BLaER1 treated with 17β-estradiol and CSF1 and Interleukin-3, amounts not matched to agents 10 nM and 100 nM (cell line): ENCODE results near the gene TWIST2.
A peak's percentile ranks its signal among the peaks of the same experiment; 100 is the strongest.

Experiments used
- H3K27ac ChIP-seq, 11 experiments: shearing (Covaris generic); formaldehyde crosslinking; 2 replicates each; pipeline ENCODE4 v1.8.1; 2022
- H3K27me3 ChIP-seq, 11 experiments: shearing (Covaris generic); formaldehyde crosslinking; 2 replicates each; pipeline ENCODE4 v1.8.1; 2022
- H3K36me3 ChIP-seq, 11 experiments: shearing (Covaris generic); formaldehyde crosslinking; 2 replicates each; pipeline ENCODE4 v1.8.1; 2022
- H3K4me1 ChIP-seq, 10 experiments: shearing (Covaris generic); formaldehyde crosslinking; 2 replicates each; pipeline ENCODE4 v1.8.1; 2022
- H3K4me2 ChIP-seq, 11 experiments: shearing (Covaris generic); formaldehyde crosslinking; 2 replicates each; pipeline ENCODE4 v1.8.1; 2022
- H3K4me3 ChIP-seq, 10 experiments: shearing (Covaris generic); formaldehyde crosslinking; 2 replicates each; pipeline ENCODE4 v1.8.1; 2022
- H3K9ac ChIP-seq, 11 experiments: shearing (Covaris generic); formaldehyde crosslinking; 2 replicates each; pipeline ENCODE4 v1.8.1; 2022
- H3K9me3 ChIP-seq, 11 experiments: shearing (Covaris generic); formaldehyde crosslinking; replicated peaks in 1 of 11; 2 replicates each; pipeline ENCODE4 v1.8.1; 2022
- H4K20me1 ChIP-seq, 11 experiments: shearing (Covaris generic); formaldehyde crosslinking; 2 replicates each; pipeline ENCODE4 v1.8.1; 2022
- Cebpa-rat ChIP-seq, 11 experiments: shearing (Covaris generic); IDR thresholded peaks; 2 replicates each; pipeline ENCODE4 v1.8.1; 2022

The TWIST2 gene

DNA sequence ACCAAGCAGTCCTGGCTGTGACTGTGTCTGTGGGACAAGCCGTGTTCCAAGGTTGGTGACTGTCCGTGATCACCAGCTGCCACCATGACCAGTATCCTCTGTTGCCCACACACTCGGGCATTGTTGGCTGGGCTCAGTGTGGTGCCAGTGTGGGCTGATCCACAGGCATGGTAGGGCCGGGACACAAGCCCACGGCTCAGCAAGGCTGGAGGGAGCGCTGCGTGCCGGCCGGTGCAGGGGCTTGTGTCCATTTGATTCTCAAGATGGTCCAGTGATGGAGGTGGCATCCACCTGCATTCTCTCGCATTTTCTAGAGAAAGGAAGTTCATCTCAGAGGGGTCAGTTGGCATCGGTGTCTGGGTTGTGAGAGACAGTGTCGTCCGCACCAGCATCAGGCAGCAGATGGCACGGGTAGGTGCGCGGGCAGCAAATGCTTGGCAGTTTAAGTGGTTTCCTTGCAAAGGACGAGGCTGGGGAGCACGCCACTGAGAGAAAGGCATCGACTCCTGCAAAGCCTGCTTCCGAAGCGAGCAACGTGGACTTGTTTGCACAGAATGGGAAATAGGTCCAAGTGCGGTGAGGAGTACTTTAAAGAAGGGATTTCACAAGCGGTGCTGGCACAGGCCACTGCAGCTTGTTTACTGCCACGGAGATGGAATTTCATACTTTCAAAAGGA, 20.9 kb downstream of the TWIST2 start:
- Histone ChIP-seq H4K20me1 (peaks cover 0 to 21% (median 0%) of the 10 kb centered on the region in 11 experiments; a peak in 3 of 22 replicates), H3K4me3 (no peak overlapping the region), H3K27me3 (no peaks in the 10 kb centered on the region), H3K27ac (no peak overlapping the region), H3K9me3 (peaks cover 0 to 18% (median 9%) of the 10 kb centered on the region in 11 experiments; a peak in 8 of 22 replicates), H3K4me2 (no peak overlapping the region), H3K9ac (no peak overlapping the region), H3K36me3 (no peaks in the 10 kb centered on the region), H3K4me1 (peaks cover 10 to 33% (median 24%) of the 10 kb centered on the region in 10 experiments)
- TF ChIP-seq Cebpa-rat (IDR thresholded peaks at IDR 0.05), result no peak

DNA sequence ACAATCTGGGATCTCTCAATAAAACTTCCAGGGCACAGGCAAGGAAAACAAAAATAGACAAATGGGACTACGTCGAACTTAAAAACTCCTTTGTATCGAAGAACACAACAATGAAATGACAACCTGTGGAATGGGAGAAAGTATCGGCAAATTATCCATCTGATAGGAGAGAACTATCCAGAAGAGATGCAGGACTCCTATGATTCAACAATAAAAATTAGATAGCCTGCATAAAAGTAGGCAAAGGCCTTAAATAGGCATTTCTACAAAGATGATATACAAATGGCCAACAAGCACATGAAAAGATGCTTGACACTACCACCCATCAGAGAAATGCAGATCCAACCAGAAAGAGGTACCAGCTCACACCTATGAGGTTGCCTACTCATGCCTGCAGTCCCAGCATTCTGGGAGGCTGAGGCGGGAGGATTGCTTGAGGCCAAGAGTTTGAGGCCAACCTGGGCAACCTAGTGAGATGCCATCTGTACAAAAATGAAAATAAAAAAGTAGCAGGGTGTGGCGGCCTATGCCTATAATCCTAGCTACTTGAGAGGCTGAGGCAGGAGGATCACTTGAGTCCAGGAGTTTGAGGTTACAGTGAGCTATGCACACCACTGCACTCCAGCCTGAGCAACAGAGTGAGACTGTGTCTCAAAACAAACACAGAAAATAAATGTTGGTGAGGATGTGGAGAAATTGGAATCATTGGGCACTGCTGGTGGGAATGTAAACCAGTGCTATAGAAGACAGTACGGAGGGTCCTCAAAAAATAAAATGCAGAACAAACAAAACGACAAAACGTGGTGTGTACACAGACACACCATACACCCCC, 21.6 kb downstream of the TWIST2 start:
- H3K4me1 ChIP-seq, result peaks cover 10 to 26% (median 18%) of the 10 kb centered on the region in 10 experiments
- no peak for TF ChIP-seq Cebpa-rat (IDR thresholded peaks at IDR 0.05)
- no peak overlapping the region for H3K9ac ChIP-seq
- peaks cover 0 to 11% (median 5%) of the 10 kb centered on the region in 11 experiments; a peak in 8 of 22 replicates for H3K9me3 ChIP-seq
- H3K4me2 ChIP-seq, result no peak overlapping the region
- H3K4me3 ChIP-seq, result no peak overlapping the region
- no peaks in the 10 kb centered on the region for H3K27me3 ChIP-seq
- H3K27ac ChIP-seq, result no peak overlapping the region
- H4K20me1 ChIP-seq, result peaks cover 0 to 21% (median 0%) of the 10 kb centered on the region in 11 experiments; a peak in 3 of 22 replicates
- no peaks in the 10 kb centered on the region for H3K36me3 ChIP-seq

DNA sequence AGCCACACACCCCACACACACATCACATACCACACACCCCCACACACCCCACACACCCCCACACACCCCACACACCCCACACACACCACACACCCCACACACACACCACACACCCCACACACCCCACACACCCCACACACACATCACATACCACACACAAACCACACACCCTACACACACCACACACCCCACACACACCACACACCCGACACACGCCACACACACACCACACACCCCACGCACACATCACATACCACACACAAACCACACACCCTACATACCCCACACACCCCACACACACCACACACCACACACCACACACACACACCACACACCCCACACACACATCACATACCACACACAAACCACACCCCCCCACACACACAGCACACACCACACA, 22.4 kb downstream of the TWIST2 start:
- Histone ChIP-seq H3K9me3 (peaks cover 0 to 4% (median 0%) of the 10 kb centered on the region in 11 experiments; a peak in 3 of 22 replicates), H3K4me2 (no peak overlapping the region), H3K4me3 (no peak overlapping the region), H4K20me1 (peaks cover 0 to 21% (median 0%) of the 10 kb centered on the region in 11 experiments; a peak in 3 of 22 replicates), H3K27me3 (no peaks in the 10 kb centered on the region), H3K4me1 (peaks cover 10 to 24% (median 14%) of the 10 kb centered on the region in 10 experiments; a peak in 19 of 20 replicates), H3K27ac (no peak overlapping the region), H3K9ac (no peak overlapping the region), H3K36me3 (no peaks in the 10 kb centered on the region)
- TF ChIP-seq Cebpa-rat (IDR thresholded peaks at IDR 0.05), result no peak

DNA sequence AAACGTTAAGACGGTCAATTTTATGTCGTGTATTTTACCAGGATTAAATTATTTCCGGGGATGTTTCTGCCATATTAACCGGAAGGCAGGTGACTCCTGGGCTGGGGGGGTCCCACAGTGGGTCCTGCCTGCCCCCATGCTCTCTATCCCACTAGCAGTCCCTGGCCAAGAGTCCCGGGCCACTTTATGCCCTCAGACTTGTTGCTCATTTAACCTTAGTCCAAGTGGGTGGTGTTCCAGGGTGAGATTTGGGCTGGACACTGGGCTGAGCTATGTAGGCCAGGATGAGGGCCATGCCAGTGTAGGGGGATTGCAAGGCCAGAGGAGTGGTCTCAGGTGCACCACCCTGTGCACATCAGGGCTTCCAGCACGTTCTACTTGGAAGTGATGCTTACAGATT, 24.1 kb downstream of the TWIST2 start:
- H3K27me3 ChIP-seq, result no peaks in the 10 kb centered on the region
- no peak overlapping the region for H3K9ac ChIP-seq
- H3K27ac ChIP-seq, result no peak overlapping the region
- H3K36me3 ChIP-seq, result no peaks in the 10 kb centered on the region
- peaks cover 4 to 18% (median 10%) of the 10 kb centered on the region in 10 experiments; a peak in 19 of 20 replicates for H3K4me1 ChIP-seq
- TF ChIP-seq Cebpa-rat (IDR thresholded peaks at IDR 0.05), result no peak
- H3K9me3 ChIP-seq, result peaks cover 3 to 10% (median 5%) of the 10 kb centered on the region in 11 experiments; a peak in 16 of 22 replicates
- peaks cover 0 to 17% (median 0%) of the 10 kb centered on the region in 11 experiments; a peak in 3 of 22 replicates for H4K20me1 ChIP-seq
- H3K4me3 ChIP-seq, result no peak overlapping the region
- H3K4me2 ChIP-seq, result no peak overlapping the region

DNA sequence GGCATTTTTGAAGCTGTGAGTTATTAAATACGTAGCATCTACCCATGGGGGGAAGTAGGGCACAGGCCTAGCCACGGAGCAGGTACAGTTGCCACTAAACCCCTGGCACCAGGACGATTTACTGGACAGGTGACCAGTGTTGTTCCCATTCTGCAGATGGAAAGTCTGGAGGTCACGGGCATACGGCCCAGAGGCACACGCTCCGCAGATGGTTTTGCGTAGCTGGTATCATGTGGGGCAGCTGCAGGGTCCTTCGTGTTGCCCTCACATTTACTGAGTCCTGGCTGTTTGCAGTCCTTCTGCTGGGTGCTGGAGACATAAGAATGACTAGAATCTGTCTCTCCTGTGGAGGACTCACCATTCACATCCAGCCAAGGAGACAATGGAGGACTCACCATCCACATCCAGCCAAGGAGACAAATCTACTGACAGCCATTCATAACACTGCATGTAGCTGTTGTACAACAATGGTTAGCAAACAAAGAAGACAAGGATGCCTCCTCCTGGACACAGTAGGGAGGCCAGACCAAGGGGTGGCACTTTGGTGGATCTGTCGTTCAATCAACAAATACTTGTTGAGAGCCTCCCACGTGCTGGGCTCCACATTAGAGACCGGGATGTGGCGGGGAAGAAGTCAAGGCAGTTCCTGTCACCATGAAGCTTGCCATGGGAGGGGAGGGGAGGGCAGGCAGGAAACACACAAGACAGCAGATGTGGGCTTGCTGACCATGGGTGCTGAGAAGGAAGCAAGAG, 24.9 kb downstream of the TWIST2 start:
- Histone ChIP-seq H3K4me1 (peaks cover 0 to 10% (median 2%) of the 10 kb centered on the region in 10 experiments; a peak in 10 of 20 replicates), H3K27me3 (no peaks in the 10 kb centered on the region), H3K9me3 (peaks cover 5 to 16% (median 10%) of the 10 kb centered on the region in 11 experiments; a peak in 20 of 22 replicates), H3K4me3 (no peak overlapping the region), H3K4me2 (peak overlapping the region in 2 of 11 experiments; percentile 21 to 22; a peak in 1 of 22 replicates), H3K9ac (no peak overlapping the region), H3K36me3 (no peaks in the 10 kb centered on the region), H3K27ac (no peak overlapping the region), H4K20me1 (peaks cover 0 to 12% (median 0%) of the 10 kb centered on the region in 11 experiments; a peak in 2 of 22 replicates)
- TF ChIP-seq Cebpa-rat (IDR thresholded peaks at IDR 0.05), result no peak

DNA sequence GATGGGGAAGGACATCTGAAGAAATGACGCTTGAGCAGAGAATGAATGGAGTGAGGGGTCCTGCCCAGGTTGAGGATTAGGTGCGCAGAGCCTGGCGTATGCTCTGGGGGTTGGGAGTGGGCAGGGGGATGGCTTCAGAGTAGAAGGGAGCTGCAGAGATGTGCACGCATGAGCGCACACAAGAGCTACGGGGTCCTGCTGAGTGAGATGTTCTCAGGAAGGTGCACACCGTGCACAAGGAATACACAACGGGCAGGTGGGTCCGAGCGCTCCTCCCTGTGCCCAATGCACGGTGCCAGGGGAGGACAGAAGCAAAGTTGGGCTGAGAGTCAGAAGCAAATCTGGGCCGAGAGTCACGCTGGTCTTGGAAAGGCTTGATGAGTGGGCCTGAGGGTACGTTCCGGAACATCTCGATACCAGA, 25.5 kb downstream of the TWIST2 start:
- Histone ChIP-seq H3K4me3 (no peak overlapping the region), H3K27me3 (no peaks in the 10 kb centered on the region), H4K20me1 (peaks cover 0 to 7% (median 0%) of the 10 kb centered on the region in 11 experiments; a peak in 2 of 22 replicates), H3K4me2 (peak overlapping the region in 2 of 11 experiments; percentile 21 to 22; a peak in 1 of 22 replicates), H3K4me1 (peaks cover 0 to 8% (median 0%) of the 10 kb centered on the region in 10 experiments; a peak in 1 of 20 replicates), H3K36me3 (no peaks in the 10 kb centered on the region), H3K9ac (no peak overlapping the region), H3K27ac (no peak overlapping the region), H3K9me3 (peaks cover 5 to 21% (median 16%) of the 10 kb centered on the region in 11 experiments; a peak in 20 of 22 replicates)
- no peak for TF ChIP-seq Cebpa-rat (IDR thresholded peaks at IDR 0.05)

DNA sequence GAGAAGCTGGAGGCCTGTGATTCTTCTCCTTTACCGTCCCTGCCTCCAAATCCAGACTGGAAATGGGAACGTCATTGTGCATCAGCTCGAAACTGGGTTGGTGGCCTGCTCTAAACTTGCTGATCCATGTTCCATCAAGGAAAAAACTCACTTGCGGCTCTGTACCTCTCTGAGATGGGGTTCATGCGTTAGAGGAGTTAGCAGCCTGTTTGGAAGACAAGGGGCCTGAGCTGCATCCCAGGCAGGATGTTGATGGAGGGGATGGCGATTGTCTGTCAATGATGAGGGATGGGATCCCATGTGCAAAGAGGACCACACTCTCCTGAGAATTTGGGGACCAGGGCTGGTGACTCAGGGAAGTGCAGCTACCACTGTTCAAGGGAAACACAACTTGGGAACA, 26.0 kb downstream of the TWIST2 start:
- H3K9ac ChIP-seq, result no peak overlapping the region
- no peak overlapping the region for H3K4me2 ChIP-seq
- no peak overlapping the region for H3K27ac ChIP-seq
- H4K20me1 ChIP-seq, result peaks cover 0 to 3% (median 0%) of the 10 kb centered on the region in 11 experiments; a peak in 2 of 22 replicates
- no peaks in the 10 kb centered on the region for H3K36me3 ChIP-seq
- peaks cover 5 to 22% (median 16%) of the 10 kb centered on the region in 11 experiments; a peak in 20 of 22 replicates for H3K9me3 ChIP-seq
- TF ChIP-seq Cebpa-rat (IDR thresholded peaks at IDR 0.05), result no peak
- H3K27me3 ChIP-seq, result no peaks in the 10 kb centered on the region
- 0 out of 20 replicates have a peak, but pooled peaks cover 0 to 8% (median 0%) of the 10 kb centered on the region in 10 experiments for H3K4me1 ChIP-seq
- H3K4me3 ChIP-seq, result no peak overlapping the region

DNA sequence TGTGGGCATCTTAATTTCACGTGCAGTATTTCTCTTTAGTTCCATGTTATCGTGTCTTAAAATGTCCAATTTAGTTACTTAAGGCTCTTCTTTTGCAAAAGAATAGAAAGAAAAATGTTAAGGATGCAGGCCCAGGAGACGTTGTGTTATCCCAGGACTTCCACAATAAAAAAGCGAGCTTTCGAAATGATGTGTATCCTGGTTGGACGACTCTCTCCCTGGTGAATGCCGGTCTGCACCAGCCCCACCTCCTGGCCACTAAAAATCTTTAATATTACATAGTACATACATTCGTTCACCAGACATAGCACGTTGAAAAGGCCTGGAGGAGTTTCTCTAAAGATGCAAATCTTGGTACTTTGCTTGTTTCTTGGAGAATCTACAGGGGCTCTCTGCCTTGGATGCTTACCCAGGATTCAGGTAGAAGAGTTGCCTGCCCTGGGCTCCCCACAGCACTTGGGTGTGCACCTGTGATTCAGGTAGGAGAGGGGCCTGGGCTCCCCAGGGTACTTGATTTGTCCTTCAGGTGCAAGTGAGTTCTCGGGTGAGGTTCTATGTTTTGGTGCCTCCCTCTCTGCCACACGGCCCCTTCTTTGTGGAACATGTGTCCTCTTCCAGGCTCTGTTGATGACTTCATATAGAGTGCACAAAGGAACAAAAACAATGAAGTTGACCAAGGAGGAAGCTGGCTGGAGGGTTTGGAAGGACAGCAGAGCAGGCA, 26.6 kb downstream of the TWIST2 start:
- Histone ChIP-seq H3K9me3 (peaks cover 5 to 22% (median 16%) of the 10 kb centered on the region in 11 experiments; a peak in 20 of 22 replicates), H3K4me3 (no peak overlapping the region), H3K36me3 (no peaks in the 10 kb centered on the region), H3K4me2 (no peak overlapping the region), H3K4me1 (0 out of 20 replicates have a peak, but pooled peaks cover 0 to 8% (median 0%) of the 10 kb centered on the region in 10 experiments), H3K27ac (no peak overlapping the region), H3K27me3 (no peaks in the 10 kb centered on the region), H3K9ac (no peak overlapping the region), H4K20me1 (no peaks in the 10 kb centered on the region; a peak in 1 of 22 replicates)
- TF ChIP-seq Cebpa-rat (IDR thresholded peaks at IDR 0.05), result no peak
